ENCODE data around the gene CPPED1. TPM values are rescaled to one million over a fixed set of nuclear protein-coding genes. Genes with fewer than 3 reads are reported as not detected.

CPPED1 gene
- total RNA-seq, 1 donor = 11.1 TPM

DNA sequence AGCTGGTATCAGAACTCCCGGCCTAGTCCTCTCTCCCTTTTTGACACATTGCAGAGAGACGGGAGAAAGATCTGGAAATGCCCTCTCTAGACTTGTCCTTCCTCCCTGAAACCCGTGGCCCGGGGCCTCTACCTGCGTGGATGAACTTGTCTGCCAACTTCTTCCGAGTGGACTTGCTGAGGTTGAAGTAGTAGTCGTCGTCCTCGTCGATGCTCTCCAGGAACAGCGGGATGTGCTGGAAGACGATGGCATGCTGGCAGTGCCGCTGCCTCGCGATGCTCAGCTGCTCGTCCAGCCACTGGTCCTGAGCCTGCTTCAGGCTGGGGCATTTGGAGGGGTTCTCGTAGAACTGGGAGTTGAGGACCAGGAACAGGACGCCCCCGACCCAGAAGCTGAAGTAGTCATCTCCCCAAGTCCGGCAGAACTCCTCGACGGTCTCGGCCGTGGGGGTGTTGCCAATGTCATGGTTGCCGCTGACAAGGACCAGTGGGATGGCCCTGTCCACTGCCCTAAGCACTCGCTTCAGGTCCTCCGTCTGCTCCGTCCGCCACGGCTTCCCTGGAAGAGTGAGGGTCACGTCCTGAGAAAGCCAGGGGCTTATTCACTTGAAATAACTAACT is 99.1 kb downstream of the CPPED1 start:
- no peak for DNase-seq (ENCODE audit: low read depth)

DNA sequence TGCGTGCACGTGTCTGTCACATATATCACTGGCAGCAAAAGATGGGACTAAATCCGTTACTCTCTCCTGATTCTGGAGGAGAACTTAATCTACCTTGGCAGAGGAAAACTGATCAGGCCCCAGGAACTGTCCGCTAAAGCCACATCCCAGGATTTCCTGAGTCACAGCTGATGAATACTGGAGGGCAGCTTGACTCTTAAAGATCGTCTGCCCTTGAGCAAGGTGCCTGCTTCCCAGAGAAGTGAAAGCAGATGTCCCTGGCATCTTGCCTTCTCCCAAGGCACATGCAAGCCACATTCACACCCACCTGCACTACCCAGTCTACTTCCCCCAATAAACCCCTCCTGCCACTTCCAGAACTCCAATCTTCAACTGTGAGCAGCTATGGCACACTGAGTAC is 99.8 kb downstream of the CPPED1 start:
- no peak overlapping the region for H3K4me3 ChIP-seq (ENCODE audit: low read depth, low read length)
- TF ChIP-seq, protein P1, sequence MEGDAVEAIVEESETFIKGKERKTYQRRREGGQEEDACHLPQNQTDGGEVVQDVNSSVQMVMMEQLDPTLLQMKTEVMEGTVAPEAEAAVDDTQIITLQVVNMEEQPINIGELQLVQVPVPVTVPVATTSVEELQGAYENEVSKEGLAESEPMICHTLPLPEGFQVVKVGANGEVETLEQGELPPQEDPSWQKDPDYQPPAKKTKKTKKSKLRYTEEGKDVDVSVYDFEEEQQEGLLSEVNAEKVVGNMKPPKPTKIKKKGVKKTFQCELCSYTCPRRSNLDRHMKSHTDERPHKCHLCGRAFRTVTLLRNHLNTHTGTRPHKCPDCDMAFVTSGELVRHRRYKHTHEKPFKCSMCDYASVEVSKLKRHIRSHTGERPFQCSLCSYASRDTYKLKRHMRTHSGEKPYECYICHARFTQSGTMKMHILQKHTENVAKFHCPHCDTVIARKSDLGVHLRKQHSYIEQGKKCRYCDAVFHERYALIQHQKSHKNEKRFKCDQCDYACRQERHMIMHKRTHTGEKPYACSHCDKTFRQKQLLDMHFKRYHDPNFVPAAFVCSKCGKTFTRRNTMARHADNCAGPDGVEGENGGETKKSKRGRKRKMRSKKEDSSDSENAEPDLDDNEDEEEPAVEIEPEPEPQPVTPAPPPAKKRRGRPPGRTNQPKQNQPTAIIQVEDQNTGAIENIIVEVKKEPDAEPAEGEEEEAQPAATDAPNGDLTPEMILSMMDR (IDR thresholded peaks at IDR 0.05; ENCODE audit: insufficient read depth, low read length) = no peak
- no peak for DNase-seq (ENCODE audit: low read depth)

More for the DNA sequence above, 99.1 kb downstream of the CPPED1 start:
- TF ChIP-seq, protein P1 (IDR thresholded peaks at IDR 0.05; ENCODE audit: insufficient read depth, low read length) = no peak
- no peak overlapping the region for H3K4me3 ChIP-seq (ENCODE audit: low read depth, low read length)

- H3K4me3 ChIP-seq (ENCODE audit: low read depth, low read length) = no peak overlapping the region
- DNase-seq (ENCODE audit: low read depth) = no peak
- TF ChIP-seq, protein P1 (IDR thresholded peaks at IDR 0.05; ENCODE audit: insufficient read depth, low read length) = no peak
Observed at GRCh38 chr16:12700161-12700560, 103.5 kb downstream of the CPPED1 start.

DNA sequence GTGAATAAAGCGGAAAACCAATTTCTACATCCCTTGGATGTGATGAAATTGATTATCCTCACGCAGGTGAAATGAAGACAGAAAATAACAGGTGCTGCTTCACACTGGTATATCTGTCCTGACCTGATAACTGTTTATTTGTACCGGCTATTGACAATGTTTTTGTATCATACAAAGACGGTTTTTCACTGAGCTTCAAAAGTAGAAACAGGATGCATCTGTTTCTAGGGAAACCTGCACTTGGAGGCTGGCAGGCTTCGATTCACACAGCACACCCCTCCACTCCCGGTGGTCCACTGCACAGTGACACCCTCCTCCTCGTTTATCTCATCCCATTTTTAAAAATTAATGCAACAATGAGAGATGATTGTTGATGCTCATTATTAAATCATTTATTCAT is 104.5 kb downstream of the CPPED1 start:
- DNase-seq (ENCODE audit: low read depth) = no peak
- TF ChIP-seq, protein P1 (IDR thresholded peaks at IDR 0.05; ENCODE audit: insufficient read depth, low read length) = no peak
- H3K4me3 ChIP-seq (ENCODE audit: low read depth, low read length) = no peak overlapping the region

- no peak overlapping the region for H3K4me3 ChIP-seq (ENCODE audit: low read depth, low read length)
- DNase-seq (ENCODE audit: low read depth) = no peak
- TF ChIP-seq, protein P1 (IDR thresholded peaks at IDR 0.05; ENCODE audit: insufficient read depth, low read length) = no peak
Observed at GRCh38 chr16:12697437-12697836, 106.2 kb downstream of the CPPED1 start.

DNA sequence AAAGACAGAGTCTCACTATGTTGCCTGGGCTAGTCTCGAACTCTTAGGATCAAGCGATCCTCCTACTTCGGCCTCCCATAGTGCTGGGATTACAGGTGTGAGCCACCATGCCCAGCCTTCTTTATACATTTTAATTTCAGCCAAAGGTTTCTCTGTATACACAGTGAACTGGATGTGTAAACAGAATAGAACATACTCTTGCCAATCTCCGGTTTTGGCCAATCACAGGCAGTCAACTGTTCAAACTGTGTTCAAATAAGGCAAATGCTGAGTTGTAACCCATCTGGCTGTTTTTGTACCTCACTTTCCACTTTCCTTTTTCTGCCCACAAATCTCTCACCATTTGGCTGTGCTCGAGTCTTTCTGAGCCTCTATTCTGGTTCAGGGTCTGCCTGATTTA is 108.2 kb downstream of the CPPED1 start:
- TF ChIP-seq, protein P1 (IDR thresholded peaks at IDR 0.05; ENCODE audit: insufficient read depth, low read length) = no peak
- no peak for DNase-seq (ENCODE audit: low read depth)
- no peak overlapping the region for H3K4me3 ChIP-seq (ENCODE audit: low read depth, low read length)

DNA sequence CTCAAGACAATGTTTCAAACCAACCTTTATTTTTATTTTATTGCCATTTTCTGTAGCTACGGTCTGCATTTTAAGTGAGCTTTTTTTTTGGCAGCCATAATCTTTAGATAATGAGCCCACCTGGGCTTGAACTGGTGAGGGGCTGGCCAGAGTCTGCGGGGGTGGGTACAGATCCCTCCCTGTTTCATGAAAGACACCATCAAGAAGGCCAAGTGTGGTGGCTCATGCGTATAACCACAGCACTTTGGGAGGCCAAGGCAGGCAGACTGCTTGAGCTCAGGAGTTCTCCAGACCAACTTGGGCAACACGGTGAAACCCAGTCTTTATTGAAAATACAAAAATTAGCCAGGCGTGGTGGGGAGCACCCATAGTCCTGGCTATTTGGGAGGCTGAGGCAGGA is 113.7 kb downstream of the CPPED1 start:
- no peak for DNase-seq (ENCODE audit: low read depth)
- H3K4me3 ChIP-seq (ENCODE audit: low read depth, low read length) = no peak overlapping the region
- TF ChIP-seq, protein P1 (IDR thresholded peaks at IDR 0.05; ENCODE audit: insufficient read depth, low read length) = no peak

All from fibroblast of the aortic adventitia (primary cell).